Measurements from ENCODE around the gene NF2.

The NF2 gene

GRCh38 chr22:29668673-29669072 is 65.2 kb downstream of the NF2 start:
- DNase-seq (ENCODE audit: low read depth in 3 of 3) = no peak

GRCh38 chr22:29670626-29671025 is 67.2 kb downstream of the NF2 start:
- no peak for DNase-seq (ENCODE audit: low read depth in 3 of 3)

- DNase-seq (ENCODE audit: low read depth in 3 of 3) = no peak
Observed at GRCh38 chr22:29673361-29674066, 70.1 kb downstream of the NF2 start.

- DNase-seq (ENCODE audit: low read depth in 3 of 3) = no peak
Observed at GRCh38 chr22:29674121-29674520, 70.7 kb downstream of the NF2 start.

- no peak for DNase-seq (ENCODE audit: low read depth in 3 of 3)
Observed at GRCh38 chr22:29679316-29679715, 75.9 kb downstream of the NF2 start.

GRCh38 chr22:29683536-29683935 is 80.1 kb downstream of the NF2 start:
- no peak for DNase-seq (ENCODE audit: low read depth in 3 of 3)

- no peak for DNase-seq (ENCODE audit: low read depth in 3 of 3)
Observed at GRCh38 chr22:29684244-29684643, 80.8 kb downstream of the NF2 start.

GRCh38 chr22:29689206-29689879 is 85.9 kb downstream of the NF2 start:
- no peak for DNase-seq (ENCODE audit: low read depth in 3 of 3)

- peak; percentile 11 to 35 (median 24) for DNase-seq (ENCODE audit: low read depth in 3 of 3)
Observed at GRCh38 chr22:29689880-29690213, 86.4 kb downstream of the NF2 start.

- DNase-seq (ENCODE audit: low read depth in 3 of 3) = no peak
Observed at GRCh38 chr22:29690476-29690875, 87.0 kb downstream of the NF2 start.

- no peak for DNase-seq (ENCODE audit: low read depth in 3 of 3)
Observed at GRCh38 chr22:29691636-29692326, 88.3 kb downstream of the NF2 start.

GRCh38 chr22:29692327-29692640 is 88.9 kb downstream of the NF2 start:
- DNase-seq (ENCODE audit: low read depth in 3 of 3) = no peak

- no peak for DNase-seq (ENCODE audit: low read depth in 3 of 3)
Observed at GRCh38 chr22:29693161-29693560, 89.7 kb downstream of the NF2 start.

GRCh38 chr22:29693671-29694070 is 90.2 kb downstream of the NF2 start:
- no peak for DNase-seq (ENCODE audit: low read depth in 3 of 3)

- no peak for DNase-seq (ENCODE audit: low read depth in 3 of 3)
Observed at GRCh38 chr22:29695129-29695926, 91.9 kb downstream of the NF2 start.

GRCh38 chr22:29697853-29698598 is 94.6 kb downstream of the NF2 start:
- DNase-seq (ENCODE audit: low read depth in 3 of 3) = no peak

- DNase-seq (ENCODE audit: low read depth in 3 of 3) = no peak
Observed at GRCh38 chr22:29700206-29700899, 96.9 kb downstream of the NF2 start.

- no peak for DNase-seq (ENCODE audit: low read depth in 3 of 3)
Observed at GRCh38 chr22:29700900-29701154, 97.4 kb downstream of the NF2 start.

GRCh38 chr22:29701155-29701999 is 97.9 kb downstream of the NF2 start:
- no peak for DNase-seq (ENCODE audit: low read depth in 3 of 3)
